HG03439 (cell line): ENCODE measurements around the gene PGGHG.

ENCODE experiments used
- ATAC-seq: cut with Tn5 transposase; IDR thresholded peaks from one replicate; pipeline ENCODE4 v1.9.1; 2021; ENCODE audit warnings: mild to moderate bottlenecking, moderate library complexity; ENCODE audit not compliant: unreplicated experiment

The PGGHG gene

DNA sequence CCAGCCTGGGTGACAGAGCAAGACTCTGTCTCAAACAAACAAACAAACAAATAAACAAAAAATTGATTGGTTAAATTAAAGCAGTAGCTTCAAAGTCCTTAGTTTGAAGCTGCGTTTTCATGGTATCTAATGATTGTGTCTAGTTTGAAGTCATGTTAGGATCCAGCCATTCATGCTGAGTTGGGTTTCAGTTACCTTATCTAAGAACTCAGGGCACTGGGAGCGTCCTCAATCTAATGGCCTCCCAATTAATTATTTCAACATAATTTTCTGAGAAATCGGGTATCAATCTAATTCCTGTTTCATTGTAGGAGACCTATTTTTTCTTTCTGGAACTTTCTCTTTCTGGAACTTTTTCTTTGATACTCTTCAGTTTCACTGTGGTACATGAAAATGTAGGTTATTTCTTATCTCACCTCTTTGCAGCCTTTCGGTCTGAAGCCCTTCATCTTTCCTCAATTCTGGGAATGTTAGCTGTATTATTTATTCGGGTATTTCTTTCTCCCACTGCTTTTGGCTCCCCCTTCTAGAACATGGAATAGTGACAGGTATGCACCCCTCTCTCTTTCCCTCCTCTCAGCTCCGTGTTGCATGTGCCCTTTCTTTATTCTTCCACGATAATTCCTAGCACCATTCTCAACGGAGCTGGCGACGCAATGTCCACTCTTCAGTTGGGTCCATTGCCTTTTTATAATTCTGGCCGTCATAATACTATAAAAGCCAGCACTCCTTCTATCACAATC, 56.1 kb downstream of the PGGHG start:
- ATAC-seq, result no peak
